Measurements from ENCODE around the gene ADSL. TPM values are rescaled to one million over a fixed set of nuclear protein-coding genes. Genes with fewer than 3 reads are reported as not detected.

Gene ADSL
- total RNA-seq, 3 donors from 2014 or later = 34.0 to 48.1 (median 42.8) TPM

DNA sequence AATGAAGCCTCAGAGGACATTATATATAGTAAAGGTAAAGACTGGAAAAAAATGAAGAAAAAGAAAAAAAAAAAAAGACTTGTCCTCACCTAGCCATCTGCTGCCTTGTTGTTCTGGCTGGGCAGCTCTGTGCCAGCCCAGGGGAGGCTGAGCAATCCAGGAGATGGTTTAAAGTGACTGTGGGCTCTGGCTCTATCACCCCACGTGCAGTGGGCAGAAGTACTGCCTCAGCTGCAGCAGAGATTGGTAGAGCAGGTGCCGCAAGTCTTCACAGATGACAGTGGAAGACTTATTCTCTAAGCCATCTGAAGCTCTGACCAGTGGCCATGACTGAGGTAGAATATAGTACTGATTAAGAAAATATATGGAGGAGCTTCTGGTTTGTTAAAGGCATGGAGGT is 86.3 kb downstream of the ADSL start:
- no peak overlapping the region for H3K4me3 ChIP-seq
- TF ChIP-seq, protein P1, sequence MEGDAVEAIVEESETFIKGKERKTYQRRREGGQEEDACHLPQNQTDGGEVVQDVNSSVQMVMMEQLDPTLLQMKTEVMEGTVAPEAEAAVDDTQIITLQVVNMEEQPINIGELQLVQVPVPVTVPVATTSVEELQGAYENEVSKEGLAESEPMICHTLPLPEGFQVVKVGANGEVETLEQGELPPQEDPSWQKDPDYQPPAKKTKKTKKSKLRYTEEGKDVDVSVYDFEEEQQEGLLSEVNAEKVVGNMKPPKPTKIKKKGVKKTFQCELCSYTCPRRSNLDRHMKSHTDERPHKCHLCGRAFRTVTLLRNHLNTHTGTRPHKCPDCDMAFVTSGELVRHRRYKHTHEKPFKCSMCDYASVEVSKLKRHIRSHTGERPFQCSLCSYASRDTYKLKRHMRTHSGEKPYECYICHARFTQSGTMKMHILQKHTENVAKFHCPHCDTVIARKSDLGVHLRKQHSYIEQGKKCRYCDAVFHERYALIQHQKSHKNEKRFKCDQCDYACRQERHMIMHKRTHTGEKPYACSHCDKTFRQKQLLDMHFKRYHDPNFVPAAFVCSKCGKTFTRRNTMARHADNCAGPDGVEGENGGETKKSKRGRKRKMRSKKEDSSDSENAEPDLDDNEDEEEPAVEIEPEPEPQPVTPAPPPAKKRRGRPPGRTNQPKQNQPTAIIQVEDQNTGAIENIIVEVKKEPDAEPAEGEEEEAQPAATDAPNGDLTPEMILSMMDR (IDR thresholded peaks at IDR 0.05) = no peak
- intact Hi-C loops (cut with DNase I, micrococcal nuclease) = no loop called here
- peaks cover 8% of the 10 kb centered on the region for H3K4me1 ChIP-seq (ENCODE audit: low read depth)
- no peaks in the 10 kb centered on the region for H3K36me3 ChIP-seq (ENCODE audit: low read depth)
- ATAC-seq (no peak), DNase-seq (no peak)
- H3K9me3 ChIP-seq = no peaks in the 10 kb centered on the region

DNA sequence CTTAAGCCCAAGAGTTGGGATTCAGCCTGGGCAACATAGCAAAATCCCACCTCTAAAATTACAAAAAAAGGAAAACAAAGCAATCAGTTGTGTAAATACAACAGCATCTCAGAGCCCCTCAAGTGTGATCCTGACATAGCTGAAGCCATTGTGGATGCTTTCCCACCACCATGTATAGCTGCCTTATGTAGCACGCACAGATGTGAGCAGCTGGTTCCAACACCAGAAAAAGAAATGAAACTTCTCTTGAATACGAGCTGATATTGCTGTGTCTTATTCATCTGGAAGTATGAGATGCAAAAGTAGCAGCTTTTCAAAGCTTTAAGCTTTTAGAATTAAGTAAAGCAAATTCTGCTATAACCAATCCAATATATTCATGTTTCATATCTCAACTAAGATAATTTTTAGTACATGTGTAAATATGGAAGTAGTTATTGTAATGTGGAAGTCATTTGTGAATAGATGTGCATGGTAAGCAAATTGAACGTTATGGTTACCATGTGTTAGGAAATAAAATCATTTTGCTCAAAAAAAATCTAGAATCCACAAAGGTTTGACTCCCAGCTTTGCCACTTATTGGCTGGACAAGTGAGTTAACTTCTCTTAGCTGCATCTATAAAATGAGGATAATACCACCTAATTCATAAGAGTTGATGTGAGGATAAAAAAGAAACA is 87.3 kb downstream of the ADSL start:
- Histone ChIP-seq H3K4me1 (ENCODE audit: low read depth) (peaks cover 13% of the 10 kb centered on the region), H3K9me3 (no peaks in the 10 kb centered on the region), H3K4me3 (no peak overlapping the region), H3K36me3 (ENCODE audit: low read depth) (no peaks in the 10 kb centered on the region)
- no peak for DNase-seq
- no peak for ATAC-seq
- TF ChIP-seq, protein P1 (IDR thresholded peaks at IDR 0.05) = no peak
- intact Hi-C loops (cut with DNase I, micrococcal nuclease) = no loop called here

DNA sequence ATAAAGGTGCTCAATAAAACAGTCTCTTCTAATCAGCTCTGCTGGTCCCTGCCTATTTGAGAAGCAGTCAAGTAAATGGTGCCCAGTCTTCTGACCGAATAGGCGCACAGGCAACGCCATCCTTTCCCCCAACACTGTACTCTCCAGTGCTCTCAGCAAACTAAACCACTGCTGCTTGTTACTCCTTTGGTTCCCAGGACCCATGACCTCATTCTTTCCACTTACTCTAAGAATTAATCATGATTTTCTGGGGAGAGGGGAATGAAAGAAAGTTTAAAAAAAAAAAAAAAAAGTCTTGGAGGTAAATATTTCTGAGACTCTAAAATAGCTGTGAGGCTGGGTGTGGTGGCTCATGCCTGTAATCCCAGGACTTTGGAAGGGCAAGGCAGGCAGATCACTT is 87.8 kb downstream of the ADSL start:
- no peaks in the 10 kb centered on the region for H3K36me3 ChIP-seq (ENCODE audit: low read depth)
- H3K9me3 ChIP-seq = no peaks in the 10 kb centered on the region
- intact Hi-C loops (cut with DNase I, micrococcal nuclease) = no loop called here
- no peak for ATAC-seq
- no peak for DNase-seq
- H3K4me1 ChIP-seq (ENCODE audit: low read depth) = peaks cover 13% of the 10 kb centered on the region
- no peak overlapping the region for H3K4me3 ChIP-seq
- TF ChIP-seq, protein P1 (IDR thresholded peaks at IDR 0.05) = no peak

DNA sequence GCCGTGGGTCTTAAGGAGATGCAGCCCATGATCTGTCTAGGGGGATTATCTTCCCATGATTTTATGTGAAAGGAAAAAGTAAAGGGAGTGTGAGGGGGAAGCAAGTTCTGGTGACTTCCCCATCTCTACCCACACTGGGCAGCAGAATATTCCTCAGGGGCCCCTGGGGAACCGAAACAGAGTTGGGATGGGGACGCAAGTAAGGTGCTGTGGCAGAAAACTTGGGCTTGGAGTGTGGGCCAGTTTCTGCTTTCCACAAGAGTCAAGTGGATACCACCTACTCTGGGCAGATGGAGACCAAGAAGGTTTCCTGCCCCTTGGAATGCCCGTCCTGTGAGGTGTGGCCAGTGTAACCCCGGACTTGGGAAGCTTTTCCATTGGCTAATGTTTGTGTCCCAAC is 88.4 kb downstream of the ADSL start:
- DNase-seq = no peak
- TF ChIP-seq, protein P1 (IDR thresholded peaks at IDR 0.05) = no peak
- peaks cover 13% of the 10 kb centered on the region for H3K4me1 ChIP-seq (ENCODE audit: low read depth)
- no peaks in the 10 kb centered on the region for H3K9me3 ChIP-seq
- no peaks in the 10 kb centered on the region for H3K36me3 ChIP-seq (ENCODE audit: low read depth)
- no peak for ATAC-seq
- intact Hi-C loops (cut with DNase I, micrococcal nuclease) = loop anchor here in 1 of 2 donors (5.0 kb wide), 1 partner anchor 213 kb away; no protein-coding TSS in a partner anchor
- no peak overlapping the region for H3K4me3 ChIP-seq

DNA sequence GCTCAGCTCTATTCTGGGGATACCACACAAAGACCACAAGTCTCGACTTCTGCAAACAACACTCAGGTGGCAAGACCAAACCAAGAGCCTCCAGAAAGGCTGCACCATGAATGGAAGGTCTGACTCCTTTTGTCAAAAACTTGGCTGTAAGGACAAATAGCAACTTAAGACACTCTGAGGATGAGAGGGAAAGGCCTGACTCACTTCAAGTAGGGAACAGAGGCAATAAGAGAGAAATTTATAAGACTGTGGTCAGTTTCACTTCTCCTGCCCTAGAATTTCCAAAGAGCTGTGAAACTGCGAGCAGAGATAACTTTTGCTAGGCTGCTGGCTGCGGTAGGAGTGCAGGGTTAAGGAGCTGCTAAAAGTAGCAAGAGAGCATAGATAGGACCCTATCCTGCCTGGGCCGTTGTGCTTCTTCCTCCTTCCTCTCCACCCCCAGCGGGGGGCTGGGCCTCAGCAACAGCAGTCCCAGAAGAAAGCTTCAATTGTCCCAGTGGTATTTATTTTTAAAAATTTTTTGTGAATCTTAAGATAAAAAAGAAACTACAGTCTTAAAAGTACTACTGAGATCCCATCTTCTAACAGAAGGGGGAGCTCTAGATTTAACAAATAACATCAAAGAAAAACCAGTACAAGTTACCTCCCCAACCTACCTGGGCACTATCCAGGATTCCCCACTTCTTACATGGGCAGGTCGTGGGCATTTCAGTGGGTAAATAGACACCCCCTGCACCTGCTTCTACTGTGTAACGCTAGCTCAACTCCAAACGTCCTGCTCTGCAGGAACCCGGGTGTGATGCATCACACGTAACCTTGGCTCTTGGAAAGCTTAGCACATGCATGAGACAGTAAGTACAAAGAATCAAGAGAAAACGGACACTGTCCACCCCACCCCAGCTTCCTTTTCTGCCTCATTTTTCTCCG is 90.5 kb downstream of the ADSL start:
- no peak overlapping the region for H3K4me3 ChIP-seq
- no peaks in the 10 kb centered on the region for H3K36me3 ChIP-seq (ENCODE audit: low read depth)
- DNase-seq = no peak
- ATAC-seq = peak; percentile 75
- no peaks in the 10 kb centered on the region for H3K9me3 ChIP-seq
- TF ChIP-seq, protein P1 (IDR thresholded peaks at IDR 0.05) = no peak
- intact Hi-C loops (cut with DNase I, micrococcal nuclease) = loop anchor here (2.0 to 5.0 kb wide), 2 partner anchors 210 to 211 kb away; no protein-coding TSS in a partner anchor
- H3K4me1 ChIP-seq (ENCODE audit: low read depth) = peaks cover 13% of the 10 kb centered on the region

Other genes with a start within 250 kb of the ADSL start
- gene TNRC6B, start 168.6 kb upstream of the ADSL start, total RNA-seq = 10 to 100 TPM; 58.6 to 72.9 (median 58.9) TPM
- 100 to 1,000 TPM in 2 of 3 donors, 10 to 100 TPM in 1; 89.8 to 128 (median 108) TPM for gene SGSM3, start 24.1 kb downstream of the ADSL start, total RNA-seq

All from mucosa of descending colon (tissue), 3 donors.